ACHN (cell line): ENCODE measurements around the gene MGAT4A.
"Not testable (repeated sequence)": the region's sequence is repeated elsewhere in the genome, so short reads cannot be mapped to it uniquely, and the experiment has no call there.

Experiments
- DNase-seq: peaks from one replicate; pipeline ENCODE4 v3.0.0-alpha.2; 2015
- in situ Hi-C: cut with HindIII; loops from 2 replicates; pipeline ENCODE4 v1.10.0; 2017; ENCODE audit warnings: low sequenced_read_pairs, low pct_ligation_motif_present, low pct_unique_long_range_greater_than_20kb

Gene MGAT4A

DNA sequence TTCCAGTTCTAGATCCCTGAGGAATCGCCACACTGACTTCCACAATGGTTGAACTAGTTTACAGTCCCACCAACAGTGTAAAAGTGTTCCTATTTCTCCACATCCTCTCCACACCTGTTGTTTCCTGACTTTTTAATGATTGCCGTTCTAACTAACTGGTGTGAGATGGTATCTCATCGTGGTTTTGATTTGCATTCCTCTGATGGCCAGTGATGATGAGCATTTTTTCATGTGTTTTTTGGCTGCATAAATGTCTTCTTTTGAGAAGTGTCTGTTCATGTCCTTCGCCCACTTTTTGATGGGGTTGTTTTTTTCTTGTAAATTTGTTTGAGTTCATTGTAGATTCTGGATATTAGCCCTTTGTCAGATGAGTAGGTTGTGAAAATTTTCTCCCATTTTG is 136.3 kb downstream of the MGAT4A start:
- in situ Hi-C loops, DNase-seq: not testable (repeated sequence)

DNA sequence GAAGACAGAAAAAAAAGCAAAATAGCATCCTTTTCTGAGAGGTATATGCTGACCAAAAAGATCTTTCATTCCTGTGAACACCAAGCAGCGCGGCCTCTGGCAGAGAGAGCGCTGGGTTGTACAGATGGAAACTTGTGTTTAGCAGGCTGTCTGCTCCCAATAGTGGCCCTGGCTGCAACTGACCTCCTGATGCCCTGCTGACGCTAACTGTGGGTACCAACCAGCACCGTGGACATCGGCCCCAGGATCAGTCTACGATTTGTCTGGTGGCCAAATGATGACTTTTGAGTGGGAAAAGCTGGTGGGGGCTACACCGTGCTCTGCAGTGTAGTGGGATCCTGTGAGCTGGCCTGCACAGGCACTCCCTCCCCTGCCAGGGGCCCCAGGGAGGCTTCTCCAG is 138.4 kb downstream of the MGAT4A start:
- in situ Hi-C loops: no loop called here
- DNase-seq: no peak

DNA sequence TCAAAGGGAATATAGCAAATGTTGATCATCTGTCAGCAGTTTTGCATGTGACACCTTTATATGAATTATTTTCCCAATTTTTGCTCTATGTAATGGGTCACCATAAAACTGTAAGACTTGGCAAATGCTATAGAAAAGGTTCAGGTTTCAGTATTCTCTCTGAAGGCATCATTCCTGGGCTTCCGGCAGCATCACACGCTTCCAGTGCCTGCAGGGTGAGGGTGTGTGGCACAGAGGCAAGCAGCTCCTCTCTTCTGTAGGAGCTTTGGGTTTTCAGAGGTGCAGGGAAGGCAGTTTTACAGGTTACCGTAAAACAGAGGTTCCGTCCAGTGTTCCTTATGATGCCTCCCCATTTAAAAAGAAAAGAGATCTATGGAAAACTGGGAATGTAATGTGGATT is 141.4 kb downstream of the MGAT4A start:
- DNase-seq: no peak
- in situ Hi-C loops: no loop called here

DNA sequence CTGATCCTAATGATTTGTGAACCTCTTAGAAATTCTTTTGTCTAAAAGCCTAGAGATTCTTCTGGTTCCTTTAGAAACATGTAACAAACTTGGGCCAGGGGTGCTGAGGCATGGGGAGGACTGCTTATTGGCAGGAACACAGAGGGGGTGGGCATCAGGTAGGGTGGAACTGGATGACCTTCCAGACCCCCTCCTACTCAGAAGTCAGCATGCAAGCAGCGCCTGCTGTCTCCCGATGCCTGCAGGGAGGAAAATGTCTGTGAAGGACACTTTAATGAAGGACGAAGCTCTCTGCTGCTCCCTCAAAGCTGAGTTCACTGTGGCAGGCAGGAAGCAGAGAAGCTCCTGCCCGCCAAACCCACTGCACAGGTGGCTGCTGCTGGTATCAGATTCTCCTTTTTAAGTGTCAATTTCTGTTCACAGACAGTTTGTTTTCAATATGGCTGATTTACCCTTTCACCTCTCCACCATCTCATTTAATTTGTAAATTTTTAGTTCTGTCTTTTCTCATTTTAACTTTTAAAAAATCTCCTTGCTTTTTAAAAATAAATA is 142.0 kb downstream of the MGAT4A start:
- no peak for DNase-seq
- in situ Hi-C loops: no loop called here

DNA sequence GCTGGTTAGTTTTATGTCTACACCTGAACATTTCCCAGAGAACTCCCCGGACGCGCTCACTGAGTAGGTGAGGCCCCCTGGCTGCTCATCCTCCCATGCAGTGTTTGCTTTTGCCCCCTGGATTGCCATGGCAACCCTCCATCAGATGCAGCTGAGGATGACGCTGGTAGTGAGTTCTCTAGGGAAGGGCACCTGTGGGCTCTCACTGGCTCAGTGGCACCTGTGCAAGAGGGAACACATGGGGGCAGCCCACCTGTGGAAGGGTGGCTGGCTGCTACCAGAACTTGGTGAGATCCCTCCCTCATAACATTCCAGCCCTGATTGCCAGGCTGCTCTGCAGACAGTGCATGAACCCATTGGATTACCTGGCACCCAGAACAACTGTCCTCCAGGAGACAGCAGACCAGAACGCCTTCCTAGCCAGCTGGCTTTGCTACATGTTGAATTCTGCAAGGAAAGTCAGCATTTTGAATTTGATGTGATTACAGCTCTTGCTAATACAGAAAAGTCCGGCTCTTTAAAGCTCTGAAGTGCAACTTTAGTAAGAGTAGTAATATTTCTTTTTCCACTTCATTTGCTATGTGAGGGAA is 144.3 kb downstream of the MGAT4A start:
- in situ Hi-C loops: no loop called here
- DNase-seq: no peak

DNA sequence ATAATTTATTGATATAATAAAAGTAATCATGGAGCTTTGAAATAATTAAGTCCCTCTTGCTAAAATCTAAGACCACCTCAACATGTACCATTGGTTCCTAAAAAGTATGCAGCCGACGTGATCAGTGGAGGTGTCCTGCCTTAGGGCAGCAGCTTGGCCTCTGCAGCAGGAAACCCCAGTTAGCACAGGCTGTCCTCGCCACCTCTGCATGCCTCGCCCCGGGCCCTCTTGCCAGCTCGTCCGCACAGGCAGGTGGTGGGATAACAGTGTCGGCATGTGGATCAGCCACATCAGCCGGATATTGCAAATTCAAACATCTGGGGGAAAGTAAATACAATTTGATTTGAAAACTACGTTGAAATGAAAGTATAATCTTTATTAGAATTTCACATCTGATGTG is 145.5 kb downstream of the MGAT4A start:
- in situ Hi-C loops: no loop called here
- DNase-seq: no peak

DNA sequence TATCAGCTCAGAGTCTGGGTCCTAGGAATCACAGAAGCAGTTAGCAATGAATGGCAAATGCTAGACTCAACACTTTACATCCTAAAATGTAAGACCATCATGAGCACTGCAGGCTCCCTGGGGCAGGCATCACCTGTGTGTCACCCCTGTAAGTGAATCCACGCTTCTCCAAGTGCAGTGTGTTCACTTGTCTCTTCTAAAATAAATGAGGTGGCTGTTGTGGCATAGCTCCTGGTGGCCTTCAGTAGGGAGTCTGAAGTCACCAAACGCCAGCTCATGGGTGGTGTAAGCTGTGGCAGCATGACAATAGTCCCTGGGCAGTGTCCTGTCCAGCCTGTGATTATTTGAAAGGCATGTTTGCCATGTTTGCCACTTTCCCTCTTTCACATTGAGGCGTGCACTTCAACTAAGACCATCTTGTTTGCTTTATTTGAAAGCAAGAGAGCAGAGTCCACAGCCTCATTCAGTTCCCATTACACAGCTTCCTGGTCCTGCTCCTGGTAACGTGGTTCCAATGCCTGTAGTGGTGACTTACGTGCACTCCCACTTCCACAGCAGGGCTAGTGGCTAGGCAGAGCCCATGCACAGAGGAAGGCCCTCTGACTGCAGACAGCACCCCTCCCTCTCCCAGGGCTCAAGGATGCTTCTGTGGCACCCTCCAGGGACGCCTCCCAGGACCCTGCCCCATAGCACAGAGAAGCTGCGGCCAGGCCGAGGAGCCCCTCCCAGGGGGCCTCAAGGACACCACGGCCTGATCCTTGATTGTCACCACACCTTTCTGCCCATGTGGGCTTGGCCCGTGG is 146.9 kb downstream of the MGAT4A start:
- DNase-seq: no peak
- in situ Hi-C loops: no loop called here

DNA sequence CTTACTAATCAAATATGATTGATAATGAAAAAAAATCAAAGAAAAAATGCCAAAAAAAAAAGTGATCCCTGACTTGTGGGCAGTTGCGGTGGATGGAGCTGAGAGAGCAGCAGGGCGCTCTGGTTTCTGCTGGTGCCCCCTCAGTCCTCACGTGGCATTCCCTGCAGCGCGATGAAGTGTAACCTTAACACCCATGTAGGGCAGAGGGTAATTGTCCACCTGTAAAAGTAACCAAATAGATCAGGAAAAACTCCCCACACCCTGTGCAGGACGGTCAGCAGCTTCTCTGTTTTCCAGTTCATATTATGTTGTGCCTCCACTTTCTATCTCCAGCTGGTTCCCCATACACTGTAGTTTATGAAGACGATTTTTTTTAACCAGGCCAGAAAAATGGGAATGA is 147.7 kb downstream of the MGAT4A start:
- in situ Hi-C loops: no loop called here
- DNase-seq: no peak

DNA sequence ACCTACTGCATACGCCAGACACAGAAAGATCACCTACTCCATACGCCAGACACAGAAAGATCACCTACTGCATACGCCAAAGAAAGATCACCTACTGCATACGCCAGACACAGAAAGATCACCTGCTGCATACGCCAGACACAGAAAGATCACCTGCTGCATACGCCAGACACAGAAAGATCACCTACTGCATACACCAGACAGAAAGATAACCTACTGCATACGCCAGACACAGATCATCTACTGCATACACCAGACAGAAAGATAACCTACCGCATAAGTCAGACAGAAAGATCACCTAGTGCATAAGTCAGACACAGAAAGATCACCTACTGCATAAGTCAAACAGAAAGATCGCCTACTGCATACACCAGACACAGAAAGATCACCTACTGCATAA is 148.4 kb downstream of the MGAT4A start:
- in situ Hi-C loops: no loop called here
- no peak for DNase-seq

DNA sequence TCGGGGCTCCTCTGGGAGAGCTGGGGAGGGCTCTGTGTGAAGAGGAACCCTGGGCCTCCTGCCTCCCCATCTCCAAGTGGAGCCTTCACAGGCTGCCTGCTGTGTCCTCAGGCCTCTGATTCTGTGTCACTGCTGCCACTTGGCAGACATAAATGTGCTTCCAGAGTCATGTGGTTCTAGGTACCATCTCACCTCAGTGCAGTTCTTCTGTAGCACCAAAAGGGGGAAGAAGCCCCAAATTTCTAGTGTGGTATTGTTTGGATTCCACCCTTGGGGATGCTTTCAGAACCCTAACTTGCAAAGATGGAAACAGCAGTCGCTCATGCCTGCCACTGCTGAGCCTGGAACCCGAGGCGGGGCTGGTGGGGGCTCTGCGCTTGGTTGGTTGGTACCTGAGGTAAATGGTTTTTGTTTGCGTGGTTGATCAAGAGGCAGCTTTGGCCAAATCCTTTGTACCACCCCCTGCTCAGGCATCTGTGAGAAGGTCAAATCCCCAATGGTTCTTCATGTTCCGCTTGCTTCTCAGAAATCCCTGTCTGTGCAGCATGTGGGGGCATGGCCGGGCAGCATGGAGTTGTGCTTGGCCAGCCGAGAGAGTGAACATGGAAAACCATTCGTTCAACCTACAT is 150.2 kb downstream of the MGAT4A start:
- DNase-seq: no peak
- in situ Hi-C loops: no loop called here

DNA sequence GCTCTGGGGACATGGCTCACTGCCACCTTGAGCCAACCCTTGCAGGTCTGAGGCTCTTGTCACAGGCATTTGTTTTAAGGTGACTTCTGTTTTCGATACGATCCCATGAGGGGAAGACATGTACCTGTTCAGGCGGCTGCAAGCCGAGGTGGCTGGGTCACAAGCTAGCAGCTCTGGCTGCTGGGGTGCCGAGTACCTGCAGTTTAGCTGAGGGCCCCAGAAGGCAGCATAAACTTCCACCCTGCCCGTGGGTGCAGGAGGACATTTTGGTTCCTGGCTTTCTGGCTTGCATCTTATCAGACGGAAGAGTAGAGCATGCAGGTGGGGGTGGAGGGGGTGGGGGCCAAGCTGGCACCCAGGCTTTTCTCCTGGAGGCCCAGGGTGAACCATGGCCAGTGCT is 151.0 kb downstream of the MGAT4A start:
- in situ Hi-C loops: no loop called here

DNA sequence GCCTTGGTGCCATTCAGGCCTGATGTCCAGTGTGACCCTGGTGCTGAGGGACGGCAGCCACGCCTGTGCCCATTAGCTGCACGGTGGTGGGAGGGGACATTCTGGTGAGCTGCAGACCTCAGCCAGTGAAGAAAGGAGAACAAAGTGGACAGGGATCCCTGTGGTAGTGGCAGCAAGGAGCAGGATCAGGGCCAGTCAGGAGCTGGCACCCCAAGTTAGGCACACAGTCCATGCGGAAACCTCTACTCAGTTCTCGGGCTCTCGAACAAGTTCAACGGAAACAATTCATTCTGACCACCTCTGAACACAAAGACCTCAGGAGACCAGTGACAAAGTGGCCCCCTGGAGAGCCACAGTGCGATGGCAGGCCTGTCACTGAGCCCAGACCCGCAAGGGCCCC is 152.7 kb downstream of the MGAT4A start:
- in situ Hi-C loops: no loop called here
- no peak for DNase-seq

More for the DNA sequence above, 151.0 kb downstream of the MGAT4A start:
- DNase-seq: no peak

DNA sequence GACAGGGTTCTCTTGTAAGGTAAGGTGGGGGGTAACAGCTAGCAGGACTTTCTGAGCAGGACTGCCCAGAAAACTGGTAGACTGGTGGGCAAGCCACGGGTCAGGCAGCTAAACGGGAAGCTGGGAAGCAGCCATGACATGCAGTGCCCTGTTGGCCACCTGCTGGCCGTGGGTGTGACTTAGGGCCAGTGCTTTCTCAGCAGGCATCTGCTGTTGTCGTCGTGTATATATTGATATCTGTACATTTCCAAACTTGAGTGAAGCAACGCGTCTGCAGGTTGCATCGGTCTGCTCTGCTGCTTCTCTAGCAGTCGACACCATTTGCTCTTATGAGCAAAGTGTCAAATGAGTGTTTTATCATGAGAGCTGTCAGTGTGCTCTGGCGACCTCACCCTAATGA is 153.6 kb downstream of the MGAT4A start:
- in situ Hi-C loops: no loop called here
- DNase-seq: no peak

DNA sequence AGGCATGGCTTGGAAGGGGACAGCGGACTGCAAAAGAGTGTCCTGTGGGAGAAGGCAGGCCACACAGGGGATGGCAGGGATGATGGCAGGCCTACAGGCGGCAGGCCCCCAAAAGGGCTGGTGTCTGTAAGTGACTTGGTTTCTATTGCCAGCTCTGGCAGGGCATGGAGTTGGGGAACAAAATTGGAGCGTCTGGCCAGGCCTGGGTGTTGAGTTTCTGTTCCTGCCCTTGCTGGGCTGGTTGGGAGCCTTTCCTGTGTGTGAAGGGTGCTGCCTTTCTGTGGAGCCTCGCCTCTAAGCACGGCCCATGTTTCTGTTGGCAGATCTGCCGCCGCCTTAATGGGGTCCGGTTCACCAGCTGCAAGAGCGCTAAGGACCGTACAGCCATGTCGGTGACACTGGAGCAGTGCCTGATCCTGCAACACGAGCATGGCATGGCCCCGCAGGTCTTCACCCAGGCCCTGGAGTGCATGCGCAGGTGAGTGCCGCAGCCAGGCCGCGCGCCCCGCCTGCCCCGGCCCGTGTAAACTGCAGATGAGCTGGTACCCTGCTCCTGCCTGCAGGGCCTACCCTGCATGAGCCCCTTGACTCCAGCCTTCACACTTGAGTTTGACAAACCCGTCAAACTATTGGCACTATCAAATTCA is 154.1 kb downstream of the MGAT4A start:
- in situ Hi-C loops: no loop called here
- no peak for DNase-seq

DNA sequence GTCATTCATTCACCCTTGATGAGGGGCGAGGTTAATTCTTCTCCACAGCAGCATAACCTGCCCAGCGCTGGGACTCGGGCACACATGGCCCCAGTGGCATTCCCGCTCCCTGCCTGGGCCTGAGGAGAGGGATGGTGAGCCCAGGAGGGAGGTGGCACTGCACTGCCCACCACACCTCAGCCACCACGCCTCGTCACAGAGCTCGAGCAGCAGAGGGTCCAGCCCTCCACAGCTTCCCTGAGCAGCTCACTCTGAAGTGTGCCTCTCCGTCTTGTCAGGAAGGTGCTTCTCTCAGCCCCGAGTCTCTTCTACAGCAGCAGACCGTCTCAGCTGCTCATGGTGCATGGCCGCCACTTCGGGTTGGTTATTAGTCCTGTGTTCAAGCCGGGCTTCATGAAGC is 157.5 kb downstream of the MGAT4A start:
- in situ Hi-C loops: no loop called here
- DNase-seq: no peak

DNA sequence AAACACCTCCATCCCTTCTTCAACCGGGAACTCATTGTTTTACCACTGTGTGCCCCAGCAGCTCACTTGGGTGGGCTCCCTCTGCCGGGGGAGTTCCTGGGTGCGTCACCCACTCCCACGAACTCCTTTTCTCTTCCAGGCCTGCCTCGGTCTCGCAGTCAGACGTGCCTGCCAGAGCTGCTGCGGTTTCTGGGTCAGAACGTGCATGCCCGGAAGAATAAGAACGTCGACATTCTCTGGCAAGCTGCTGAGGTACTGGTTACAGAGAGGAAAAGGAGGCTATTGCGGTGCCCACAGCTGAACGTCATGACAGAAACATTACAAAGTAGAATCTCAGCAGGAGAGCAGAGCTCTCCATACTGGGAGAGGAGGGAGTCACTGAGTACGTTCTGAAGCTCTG is 158.3 kb downstream of the MGAT4A start:
- in situ Hi-C loops: no loop called here

DNA sequence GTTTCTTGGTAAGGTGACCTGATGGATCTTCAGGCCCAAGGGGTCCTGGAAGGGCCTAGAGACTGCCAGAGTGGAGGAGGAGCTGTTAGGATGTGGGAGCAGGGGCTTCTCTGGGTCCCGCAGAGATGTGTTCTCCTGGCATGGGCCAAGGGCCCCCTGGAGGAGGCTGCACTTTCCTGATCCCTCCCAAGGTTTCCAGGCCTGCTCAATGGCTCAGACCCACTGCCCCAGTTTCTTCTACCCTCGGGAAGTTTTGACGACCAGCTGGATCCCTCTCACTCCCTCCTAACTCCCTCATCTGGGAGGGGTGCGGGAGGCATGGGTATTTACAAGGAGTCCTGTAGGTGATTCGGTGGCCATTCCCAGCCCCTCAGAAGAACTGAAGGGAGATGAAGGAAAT is 158.7 kb downstream of the MGAT4A start:
- in situ Hi-C loops: no loop called here
- DNase-seq: no peak

More for the DNA sequence above, 158.3 kb downstream of the MGAT4A start:
- DNase-seq: no peak

DNA sequence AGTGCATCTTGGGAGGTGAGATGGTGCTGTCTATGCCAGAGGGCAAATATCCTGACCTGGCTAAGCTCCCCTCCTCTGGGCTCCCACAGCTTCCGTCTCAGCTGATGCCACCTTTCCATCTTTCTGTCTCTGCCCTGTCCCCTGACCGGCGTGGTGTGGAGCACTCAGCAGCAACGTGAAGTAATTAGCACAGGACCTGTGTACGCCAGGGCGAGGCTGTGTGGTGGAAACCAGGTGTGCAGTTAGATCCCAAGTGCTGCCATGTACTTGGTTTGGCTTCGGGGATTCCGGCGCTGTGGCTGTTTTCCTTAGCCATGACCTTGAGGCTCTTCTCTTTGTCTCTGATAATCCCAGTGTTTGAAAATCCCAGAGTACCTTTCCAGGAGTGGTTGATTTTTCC is 159.1 kb downstream of the MGAT4A start:
- no peak for DNase-seq
- in situ Hi-C loops: no loop called here

DNA sequence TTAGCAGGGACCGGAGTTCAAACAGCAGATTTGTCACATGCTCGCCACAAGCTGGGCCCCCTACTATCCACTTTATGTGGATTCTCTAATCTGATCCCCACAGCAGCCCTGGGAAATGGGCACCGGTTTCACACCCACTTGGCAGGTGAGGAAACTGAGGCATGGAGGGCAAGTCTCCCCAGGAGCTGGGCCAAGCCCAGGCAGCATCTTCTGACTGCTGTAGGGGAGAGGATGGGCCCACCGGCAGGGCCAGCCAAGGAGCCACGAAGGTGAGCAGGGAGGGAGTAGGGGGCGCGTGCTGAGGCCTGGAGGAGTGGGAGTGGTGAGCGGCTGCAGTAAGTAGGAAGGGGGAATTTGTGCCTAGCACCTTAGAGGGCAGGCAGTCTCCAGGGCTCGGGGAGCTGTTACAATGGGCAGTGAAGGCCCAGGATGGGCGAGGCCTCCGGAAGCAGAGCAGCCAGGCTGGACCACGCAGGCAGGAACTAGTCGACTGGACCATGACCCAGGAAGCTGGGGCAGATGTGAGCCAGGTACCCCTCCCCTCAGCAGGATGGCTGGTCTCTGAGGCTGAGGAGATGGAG is 159.7 kb downstream of the MGAT4A start:
- DNase-seq: no peak
- in situ Hi-C loops: no loop called here
